IMR-90 (cell line): ENCODE results near the gene BIRC5. TPM values are rescaled to one million over a fixed set of nuclear protein-coding genes. Genes with fewer than 3 reads are reported as not detected.

Experiments used
- ATAC-seq: fragments of 200-7000 bp; cut with Tn5 transposase; 2 replicates; pipeline ENCODE4 v1.9.1; 2020; ENCODE audit warnings: low read depth, mild to moderate bottlenecking, moderate library complexity
- BruUV-seq: library from RNA; stranded (reverse); fragments of 400-500 nt; replicated peaks from 2 replicates; lab custom pipeline; 2021; lab: Mats Ljungman, UMichigan
- CTCF ChIA-PET: fragments of 300-600 bp; formaldehyde crosslinking; extraction: SDS; loops from one replicate; lab custom pipeline; 2021; ENCODE audit warnings: antibody characterized with exemption; lab: Yijun Ruan, JAX
- POLR2A ChIA-PET: fragments of 300-600 bp; sonication (Branson Sonifier 250); formaldehyde crosslinking; loops from one replicate; lab custom pipeline; 2022; ENCODE audit warnings: antibody characterized with exemption; ENCODE audit not compliant: unreplicated experiment; lab: Charles Lee
- DNase-seq: peaks from one replicate; pipeline ENCODE4 v3.0.0; 2013
- H2AFZ ChIP-seq: replicated peaks from 2 replicates; pipeline ENCODE3; 2013; ENCODE audit warnings: low read length, mild to moderate bottlenecking; ENCODE audit not compliant: poor library complexity
- H2AK5ac ChIP-seq: 2 replicates; pipeline ENCODE4 v1.6.1; 2013; ENCODE audit warnings: low read depth, low read length, inconsistent platforms
- H2AK9ac ChIP-seq: replicated peaks from 2 replicates; pipeline ENCODE3; 2013; ENCODE audit warnings: mild to moderate bottlenecking, low read depth, low read length, moderate library complexity; ENCODE audit not compliant: poor library complexity
- H2BK120ac ChIP-seq: 2 replicates; pipeline ENCODE4 v1.6.1; 2013; ENCODE audit warnings: low read depth, low read length, inconsistent platforms
- H2BK15ac ChIP-seq: 3 replicates; pipeline ENCODE4 v1.6.1; 2013; ENCODE audit warnings: low read depth, low read length, inconsistent platforms
- H2BK20ac ChIP-seq: 2 replicates; pipeline ENCODE4 v1.6.1; 2013; ENCODE audit warnings: low read depth, mild to moderate bottlenecking, inconsistent platforms, low read length, moderate library complexity
- H2BK5ac ChIP-seq: 2 replicates; pipeline ENCODE4 v1.6.1; 2013; ENCODE audit warnings: mild to moderate bottlenecking, low read depth, low read length, inconsistent platforms; ENCODE audit not compliant: poor library complexity, severe bottlenecking
- H3K14ac ChIP-seq: replicated peaks from 2 replicates; pipeline ENCODE4 v1.6.1; 2013; ENCODE audit warnings: low read depth, low read length, inconsistent platforms
- H3K18ac ChIP-seq: 2 replicates; pipeline ENCODE4 v1.6.1; 2013; ENCODE audit warnings: low read depth, low read length, control low read depth
- H3K23ac ChIP-seq: 2 replicates; pipeline ENCODE4 v1.6.1; 2013; ENCODE audit warnings: low read depth, low read length, inconsistent platforms
- H3K27ac ChIP-seq: 2 replicates; pipeline ENCODE4 v1.5.1; 2013; ENCODE audit warnings: mild to moderate bottlenecking, control low read depth, low read length; ENCODE audit not compliant: insufficient read depth
- H3K27me3 ChIP-seq: 2 replicates; pipeline ENCODE4 v1.6.1; 2013; ENCODE audit warnings: low read length; ENCODE audit not compliant: control insufficient read depth, insufficient read depth
- H3K36me3 ChIP-seq: 2 replicates; pipeline ENCODE4 v1.6.1; 2013; ENCODE audit warnings: low read length, mixed read lengths; ENCODE audit not compliant: control insufficient read depth, insufficient read depth
- H3K4ac ChIP-seq: 2 replicates; pipeline ENCODE4 v1.6.1; 2013; ENCODE audit warnings: low read depth, low read length, inconsistent platforms
- H3K4me1 ChIP-seq: 2 replicates; pipeline ENCODE4 v1.6.1; 2013; ENCODE audit warnings: low read length, mixed read lengths; ENCODE audit not compliant: control insufficient read depth, insufficient read depth
- H3K4me2 ChIP-seq: 2 replicates; pipeline ENCODE4 v1.6.1; 2013; ENCODE audit warnings: low read depth, mild to moderate bottlenecking, control low read depth, low read length, moderate library complexity
- H3K4me3 ChIP-seq: 2 replicates; pipeline ENCODE4 v1.5.1; 2013; ENCODE audit warnings: low read depth, mild to moderate bottlenecking, control low read depth, low read length, moderate library complexity; ENCODE audit not compliant: insufficient read depth
- H3K56ac ChIP-seq: 2 replicates; pipeline ENCODE4 v1.6.1; 2013; ENCODE audit warnings: low read length, inconsistent platforms; ENCODE audit not compliant: insufficient read depth; ENCODE audit errors: extremely low read depth
- H3K79me1 ChIP-seq, 2 experiments: 2 replicates each; pipeline ENCODE4 v1.6.1; 2013; ENCODE audit warnings: low read length in 2 of 2, inconsistent platforms in 1 of 2, low read depth in 1 of 2
- H3K9ac ChIP-seq: 2 replicates; pipeline ENCODE4 v1.6.1; 2013; ENCODE audit warnings: low read depth, low read length, control low read depth
- H3K9me1 ChIP-seq: 2 replicates; pipeline ENCODE4 v1.6.1; 2013; ENCODE audit warnings: low read length, inconsistent platforms; ENCODE audit not compliant: insufficient read depth
- H3K9me3 ChIP-seq: 2 replicates; pipeline ENCODE4 v1.6.1; 2013; ENCODE audit warnings: low read length; ENCODE audit not compliant: control insufficient read depth, insufficient read depth
- H4K20me1 ChIP-seq: 2 replicates; pipeline ENCODE4 v1.6.1; 2013; ENCODE audit warnings: low read length, inconsistent platforms; ENCODE audit not compliant: insufficient read depth
- H4K5ac ChIP-seq: 2 replicates; pipeline ENCODE4 v1.6.1; 2013; ENCODE audit warnings: mild to moderate bottlenecking, low read depth, low read length, control low read depth
- H4K8ac ChIP-seq, 2 experiments: 2 replicates each; pipeline ENCODE4 v1.6.1; 2013; ENCODE audit warnings: low read depth in 2 of 2, low read length in 2 of 2, control low read depth in 1 of 2, inconsistent platforms in 1 of 2
- H4K91ac ChIP-seq: 2 replicates; pipeline ENCODE4 v1.6.1; 2013; ENCODE audit warnings: low read depth, low read length, inconsistent platforms; ENCODE audit not compliant: insufficient read depth
- BHLHE40 ChIP-seq: fragments of 150-350 bp; IDR thresholded peaks from 2 replicates; pipeline ENCODE4 v1.6.1; 2016; ENCODE audit warnings: mild to moderate bottlenecking, low read depth, low read length
- CHD1 ChIP-seq: IDR thresholded peaks from 2 replicates; pipeline ENCODE4 v1.6.1; 2012; ENCODE audit warnings: low read depth, low read length, improper control_type of control experiment
- FOS ChIP-seq: fragments of 150-350 bp; IDR thresholded peaks from 2 replicates; pipeline ENCODE4 v1.6.1; 2016; ENCODE audit warnings: low read depth, low read length
- MAZ ChIP-seq: IDR thresholded peaks from 2 replicates; pipeline ENCODE4 v1.6.1; 2012; ENCODE audit warnings: low read depth, mild to moderate bottlenecking, low read length, improper control_type of control experiment, moderate library complexity, borderline replicate concordance
- MXI1 ChIP-seq: IDR thresholded peaks from 2 replicates; pipeline ENCODE4 v1.6.1; 2012; ENCODE audit warnings: low read depth, mild to moderate bottlenecking, low read length, moderate library complexity, borderline replicate concordance
- RFX5 ChIP-seq: IDR thresholded peaks from 2 replicates; pipeline ENCODE4 v1.8.0; 2012; ENCODE audit warnings: low read depth, mild to moderate bottlenecking, low read length, moderate library complexity
- USF2 ChIP-seq: fragments of 150-350 bp; IDR thresholded peaks from 2 replicates; pipeline ENCODE4 v1.6.1; 2017; ENCODE audit warnings: mild to moderate bottlenecking, antibody characterized with exemption, low read length, low read depth
- WGBS, 2 experiments: methylation state at CpG; one replicate each; pipeline versions ENCODE4 v1.1.5 to v1.1.7; 2013; ENCODE audit warnings: missing lambda C conversion rate in 2 of 2; ENCODE audit not compliant: insufficient read length in 1 of 2; ENCODE audit errors: extremely low coverage in 2 of 2; 5-methylcytosine and 5-hydroxymethylcytosine counted together
- dilution Hi-C: fragments of 300-500 bp; cut with HindIII; formaldehyde crosslinking; loops from one replicate; pipeline ENCODE4 v1.14.3; 2018; ENCODE audit warnings: low sequenced_read_pairs; ENCODE audit not compliant: unreplicated experiment
- in situ Hi-C: fragments of 300-500 bp; cut with MboI; formaldehyde crosslinking; loops from 3 replicates; pipeline ENCODE4 v1.14.3; 2019; ENCODE audit warnings: low sequenced_read_pairs, inconsistent platforms, mixed read lengths
- intact Hi-C: fragments of 100-400 bp; cut with micrococcal nuclease; formaldehyde crosslinking; loops from 2 replicates; pipeline ENCODE4 v1.10.0; 2022
- polyA plus RNA-seq, 3 experiments: library from polyadenylated mRNA; depleted of rRNA; stranded (reverse); fragments of >200 nt; gene quantifications; 2 replicates each; pipeline ENCODE4 v1.2.3, GENCODE V29; 2012; ENCODE audit warnings: low replicate concordance in 1 of 3
- total RNA-seq: library from RNA; depleted of rRNA; stranded (reverse); fragments of >200 nt; gene quantifications from 2 replicates; pipeline ENCODE4 v1.2.3, GENCODE V29; 2012

BIRC5 gene
- total and polyA plus RNA-seq, 2 of the 4 experiments (the other 2 are of a cell fraction): 16.6 to 52.7 TPM

DNA sequence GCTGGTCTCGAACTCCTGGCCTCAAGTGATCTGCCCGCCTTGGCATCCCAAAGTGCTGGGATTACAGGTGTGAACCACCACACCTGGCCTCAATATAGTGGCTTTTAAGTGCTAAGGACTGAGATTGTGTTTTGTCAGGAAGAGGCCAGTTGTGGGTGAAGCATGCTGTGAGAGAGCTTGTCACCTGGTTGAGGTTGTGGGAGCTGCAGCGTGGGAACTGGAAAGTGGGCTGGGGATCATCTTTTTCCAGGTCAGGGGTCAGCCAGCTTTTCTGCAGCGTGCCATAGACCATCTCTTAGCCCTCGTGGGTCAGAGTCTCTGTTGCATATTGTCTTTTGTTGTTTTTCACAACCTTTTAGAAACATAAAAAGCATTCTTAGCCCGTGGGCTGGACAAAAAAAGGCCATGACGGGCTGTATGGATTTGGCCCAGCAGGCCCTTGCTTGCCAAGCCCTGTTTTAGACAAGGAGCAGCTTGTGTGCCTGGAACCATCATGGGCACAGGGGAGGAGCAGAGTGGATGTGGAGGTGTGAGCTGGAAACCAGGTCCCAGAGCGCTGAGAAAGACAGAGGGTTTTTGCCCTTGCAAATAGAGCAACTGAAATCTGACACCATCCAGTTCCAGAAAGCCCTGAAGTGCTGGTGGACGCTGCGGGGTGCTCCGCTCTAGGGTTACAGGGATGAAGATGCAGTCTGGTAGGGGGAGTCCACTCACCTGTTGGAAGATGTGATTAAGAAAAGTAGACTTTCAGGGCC is 5.5 kb downstream of the BIRC5 start:
- WGBS, 2 experiments: 83% methylated on average over 3 of the region's 11 CpGs; no CpG with 5 or more reads in 1 of the 2 experiments
- ATAC-seq (no peak), DNase-seq (no peak)
- Histone ChIP-seq H3K18ac (no peak overlapping the region), H3K27me3 (no peaks in the 10 kb centered on the region), H3K9me3 (no peaks in the 10 kb centered on the region), H3K4me3 (no peak overlapping the region), H3K9me1 (no peaks in the 10 kb centered on the region), H2AK5ac (no peak overlapping the region), H2BK120ac (no peak overlapping the region), H4K5ac (no peak overlapping the region), H4K8ac (no peak overlapping the region), H2AFZ (peak overlapping the region; percentile 58), H4K91ac (no peak overlapping the region), H3K14ac (no peak overlapping the region), H3K36me3 (peaks cover 3% of the 10 kb centered on the region; the same call in 1 of the 2 replicates), H3K23ac (no peak overlapping the region), H3K27ac (no peak overlapping the region), H2BK5ac (no peak overlapping the region), H3K9ac (no peak overlapping the region), H4K20me1 (no peaks in the 10 kb centered on the region; the same call in 1 of the 2 replicates), H2BK20ac (no peak overlapping the region), H3K4ac (no peak overlapping the region), H2BK15ac (no peak overlapping the region), H3K79me1 (peaks cover 6 to 24% of the 10 kb centered on the region in 2 experiments), H3K56ac (no peak overlapping the region), H2AK9ac (peak overlapping the region; percentile 70), H3K4me2 (no peak overlapping the region), H3K4me1 (no peaks in the 10 kb centered on the region)
- ChIA-PET CTCF (no interaction called here), POLR2A (no interaction called here)
- in situ Hi-C loops (no loop called here), dilution Hi-C loops (no loop called here), intact Hi-C loops (no loop called here)
- BruUV-seq: no TSS peak
- no peak for TF ChIP-seq CHD1
- TF ChIP-seq RFX5: no peak
- TF ChIP-seq MAZ: no peak
- no peak for TF ChIP-seq USF2
- no peak for TF ChIP-seq BHLHE40
- no peak for TF ChIP-seq MXI1
- TF ChIP-seq FOS: no peak
